B cell (primary cell): ENCODE measurements around the gene COG3.

Experiments used
- EZH2 ChIP-seq: IDR thresholded peaks from 2 replicates; pipeline ENCODE4 v1.6.1; 2012; ENCODE audit warnings: borderline replicate concordance, low read depth, mild to moderate bottlenecking, moderate library complexity, low read length; ENCODE audit not compliant: insufficient read depth, poor library complexity, severe bottlenecking
- TF ChIP-seq, protein P1 (sequence below): fragments of 200-600 bp; IDR thresholded peaks from one replicate; pipeline ENCODE4 v1.8.0; 2022; ENCODE audit warnings: antibody characterized with exemption, mild to moderate bottlenecking

DNA sequence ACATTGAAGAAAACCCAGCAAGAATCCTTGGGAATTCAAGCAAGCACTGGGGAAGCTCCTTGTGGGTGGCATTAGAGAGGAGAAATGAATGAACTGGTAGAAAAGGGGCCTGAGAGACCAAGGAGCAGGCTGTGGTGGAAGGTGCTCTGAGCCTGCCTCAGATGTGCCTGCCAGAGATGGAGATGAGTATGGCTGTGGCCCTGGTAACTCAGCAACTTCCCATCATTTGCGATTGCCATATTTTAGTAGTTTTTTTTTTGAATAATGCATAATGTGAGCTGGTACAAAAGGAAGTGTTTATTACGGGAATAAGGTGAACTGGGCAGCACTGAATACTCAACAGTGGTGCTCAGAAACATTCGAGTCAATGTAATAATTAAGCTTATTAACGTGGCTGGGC lies 111.7 kb downstream of the COG3 start:
- TF ChIP-seq, protein P1, sequence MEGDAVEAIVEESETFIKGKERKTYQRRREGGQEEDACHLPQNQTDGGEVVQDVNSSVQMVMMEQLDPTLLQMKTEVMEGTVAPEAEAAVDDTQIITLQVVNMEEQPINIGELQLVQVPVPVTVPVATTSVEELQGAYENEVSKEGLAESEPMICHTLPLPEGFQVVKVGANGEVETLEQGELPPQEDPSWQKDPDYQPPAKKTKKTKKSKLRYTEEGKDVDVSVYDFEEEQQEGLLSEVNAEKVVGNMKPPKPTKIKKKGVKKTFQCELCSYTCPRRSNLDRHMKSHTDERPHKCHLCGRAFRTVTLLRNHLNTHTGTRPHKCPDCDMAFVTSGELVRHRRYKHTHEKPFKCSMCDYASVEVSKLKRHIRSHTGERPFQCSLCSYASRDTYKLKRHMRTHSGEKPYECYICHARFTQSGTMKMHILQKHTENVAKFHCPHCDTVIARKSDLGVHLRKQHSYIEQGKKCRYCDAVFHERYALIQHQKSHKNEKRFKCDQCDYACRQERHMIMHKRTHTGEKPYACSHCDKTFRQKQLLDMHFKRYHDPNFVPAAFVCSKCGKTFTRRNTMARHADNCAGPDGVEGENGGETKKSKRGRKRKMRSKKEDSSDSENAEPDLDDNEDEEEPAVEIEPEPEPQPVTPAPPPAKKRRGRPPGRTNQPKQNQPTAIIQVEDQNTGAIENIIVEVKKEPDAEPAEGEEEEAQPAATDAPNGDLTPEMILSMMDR, result no peak
- no peak for TF ChIP-seq EZH2
